ENCODE data around the gene TBXAS1.
"Not testable (repeated sequence)": the region's sequence is repeated elsewhere in the genome, so short reads cannot be mapped to it uniquely, and the experiment has no call there.

TBXAS1 gene

DNA sequence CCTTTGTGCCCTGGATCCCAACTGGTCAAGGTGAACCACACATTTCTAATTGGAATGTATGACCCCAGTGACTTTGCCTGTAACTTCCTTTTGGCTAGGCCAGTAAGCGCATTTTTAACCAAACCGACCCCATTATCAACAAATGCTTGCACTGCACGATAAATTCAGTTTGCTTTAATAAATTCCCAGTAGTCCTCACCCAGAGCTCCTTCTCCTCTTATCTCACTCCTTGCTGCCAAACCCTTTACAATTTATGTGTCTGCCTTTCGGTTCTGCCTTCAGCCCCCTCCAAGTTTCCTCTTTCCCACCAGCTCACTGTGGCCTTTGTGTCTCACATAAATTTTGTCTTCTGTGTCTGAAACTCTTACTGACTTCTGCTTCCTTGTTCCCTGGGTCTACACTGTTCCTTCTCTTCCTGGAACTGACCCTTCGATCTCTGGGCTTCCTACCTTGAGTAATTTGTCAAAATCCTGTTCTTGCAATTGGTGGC lies 59.0 kb downstream of the TBXAS1 start:
- DNase-seq (ENCODE audit: low spot score) (no peak), FAIRE-seq (no peak)

DNA sequence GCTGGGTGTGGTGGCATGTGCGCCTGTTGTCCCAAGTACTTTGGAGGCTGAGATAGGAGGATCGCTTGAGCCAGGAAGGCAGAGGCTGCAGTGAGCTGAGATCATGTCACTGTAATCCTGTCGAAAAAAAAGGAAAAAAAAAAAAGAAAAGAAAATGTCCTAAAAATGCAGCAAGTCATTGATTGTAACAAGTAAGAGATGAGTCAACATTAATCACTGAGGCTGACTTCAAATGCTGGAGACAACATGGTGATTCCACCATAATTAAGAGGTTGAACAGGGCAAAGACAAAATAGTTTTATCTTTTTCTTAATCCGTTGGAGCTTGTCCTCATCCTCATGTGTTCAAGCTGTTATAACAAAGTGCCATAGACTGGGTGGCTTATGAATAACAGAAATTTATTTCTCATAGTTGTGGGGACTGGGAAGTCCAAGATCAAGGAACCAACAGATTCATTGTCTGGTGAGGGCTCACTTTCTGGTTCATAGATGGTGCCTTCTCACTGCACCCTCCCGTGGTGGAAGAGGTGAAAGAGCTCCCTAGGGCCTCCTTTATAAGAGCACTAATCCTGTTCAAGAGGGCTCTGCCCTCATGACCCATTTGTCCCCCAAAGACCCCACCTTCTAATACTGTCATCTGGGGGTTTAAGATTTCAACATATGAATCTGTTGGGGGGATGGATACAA lies 60.3 kb downstream of the TBXAS1 start:
- peak; percentile 88 for DNase-seq (ENCODE audit: low spot score)
- peak; percentile 94 for FAIRE-seq

DNA sequence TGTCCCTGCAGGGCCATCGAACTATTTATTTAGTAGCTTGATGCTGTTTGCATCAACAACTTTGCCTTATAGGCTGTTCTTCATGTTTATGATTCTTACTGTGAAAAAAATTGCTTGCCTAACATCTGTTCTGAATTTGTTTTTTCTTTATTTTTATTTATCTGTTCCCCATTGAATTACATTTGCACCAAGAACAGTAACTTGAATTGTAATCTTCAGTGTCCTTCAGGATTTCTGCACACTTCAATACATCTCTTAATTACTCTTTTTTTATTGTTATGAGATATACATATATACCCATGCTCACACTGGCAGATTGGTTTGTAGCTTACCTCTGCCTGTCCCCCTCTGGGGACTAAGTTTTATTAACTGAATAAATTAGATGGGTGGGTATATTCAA lies 64.4 kb downstream of the TBXAS1 start:
- FAIRE-seq (no peak), DNase-seq (ENCODE audit: low spot score) (no peak)

DNA sequence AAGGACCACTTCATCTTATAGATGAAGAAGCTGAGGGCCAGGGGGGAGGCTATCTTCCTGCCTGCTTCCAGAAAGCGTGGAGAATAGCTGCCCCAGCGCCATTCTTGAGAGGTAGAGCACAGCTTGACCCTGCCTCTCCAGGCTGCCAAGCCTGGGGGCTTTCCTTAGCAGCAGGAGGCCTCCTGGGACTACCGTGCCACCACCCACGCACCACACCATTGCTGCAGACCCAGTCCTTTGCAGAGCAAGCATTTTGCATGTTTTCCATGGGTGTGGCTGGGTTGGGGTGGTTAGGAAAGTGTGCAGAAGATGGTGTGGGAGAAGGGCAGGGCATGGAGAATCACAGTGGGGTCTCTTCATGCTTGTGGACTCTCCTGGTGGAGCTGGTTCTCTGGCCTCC lies 64.9 kb downstream of the TBXAS1 start:
- no peak for DNase-seq (ENCODE audit: low spot score)
- no peak for FAIRE-seq

DNA sequence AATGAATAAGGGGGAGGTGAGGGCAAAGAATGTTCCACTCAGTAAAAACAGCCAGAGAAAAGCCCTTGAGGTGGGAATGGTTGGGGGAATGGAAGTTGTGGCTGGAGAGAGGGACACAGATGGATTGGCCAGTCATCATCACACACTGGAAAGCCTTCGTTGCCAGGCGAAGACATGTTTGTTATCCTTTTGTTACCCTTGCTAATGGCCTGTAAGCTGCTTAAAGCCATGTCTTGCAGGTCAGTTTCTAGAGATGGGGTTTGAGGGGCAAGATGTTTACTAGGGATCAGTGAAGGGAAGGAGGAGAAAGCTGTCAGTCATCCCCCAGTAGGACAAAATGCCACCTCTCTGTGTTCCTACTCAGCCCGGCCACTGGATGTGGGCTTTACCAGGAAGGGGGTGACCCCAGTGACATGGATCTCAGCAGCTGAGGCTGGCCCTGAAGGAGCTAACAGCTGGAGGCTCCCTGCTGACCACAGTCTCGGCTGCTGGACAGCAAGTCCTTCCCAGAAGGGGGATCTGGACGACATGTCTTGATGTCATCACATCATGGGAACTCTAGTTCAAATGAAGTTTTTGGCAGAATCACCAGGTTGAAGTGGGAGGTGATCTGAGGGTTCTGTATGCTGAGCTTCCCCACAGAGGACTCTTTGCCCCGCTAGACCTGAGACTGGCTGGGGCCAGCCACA lies 66.2 kb downstream of the TBXAS1 start:
- no peak for DNase-seq (ENCODE audit: low spot score)
- FAIRE-seq, result no peak

DNA sequence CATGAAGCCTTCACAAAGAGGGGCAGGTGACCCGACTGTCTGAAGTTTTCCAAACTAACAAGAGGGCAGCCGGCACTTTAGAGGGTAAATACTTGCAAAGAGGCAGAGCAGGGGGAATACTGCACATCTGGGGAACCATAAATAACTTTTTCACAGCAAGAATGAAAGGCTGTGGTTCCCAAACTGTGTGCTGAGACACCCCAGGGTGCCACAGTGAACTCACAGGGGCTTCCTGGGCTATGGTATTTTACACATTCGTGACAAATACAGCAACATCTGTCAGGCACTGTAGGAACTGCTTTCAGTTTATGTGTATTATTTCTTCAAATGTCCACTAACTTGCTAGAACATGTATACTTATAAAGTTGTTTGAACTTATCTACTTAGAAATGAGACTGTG lies 67.2 kb downstream of the TBXAS1 start:
- DNase-seq (ENCODE audit: low spot score), result no peak
- no peak for FAIRE-seq

DNA sequence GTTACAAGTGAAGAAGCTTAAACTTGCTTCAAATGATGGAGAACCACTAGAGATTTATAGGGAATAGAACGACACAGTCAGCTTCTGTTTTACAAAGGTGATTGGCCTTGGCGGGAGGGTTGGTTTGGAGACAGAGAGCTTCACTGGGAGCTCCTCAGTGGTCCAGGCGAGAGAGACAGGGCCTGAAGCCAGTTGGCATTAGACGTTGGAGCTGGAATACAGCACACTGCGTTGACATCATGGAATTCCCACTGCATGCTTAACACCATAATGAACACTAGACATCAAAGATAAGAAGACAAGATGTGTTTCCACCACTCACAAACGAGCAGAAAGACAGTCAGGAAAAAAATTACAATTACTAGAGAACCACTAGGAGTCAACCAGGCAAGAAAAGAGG lies 67.8 kb downstream of the TBXAS1 start:
- FAIRE-seq, result no peak

DNA sequence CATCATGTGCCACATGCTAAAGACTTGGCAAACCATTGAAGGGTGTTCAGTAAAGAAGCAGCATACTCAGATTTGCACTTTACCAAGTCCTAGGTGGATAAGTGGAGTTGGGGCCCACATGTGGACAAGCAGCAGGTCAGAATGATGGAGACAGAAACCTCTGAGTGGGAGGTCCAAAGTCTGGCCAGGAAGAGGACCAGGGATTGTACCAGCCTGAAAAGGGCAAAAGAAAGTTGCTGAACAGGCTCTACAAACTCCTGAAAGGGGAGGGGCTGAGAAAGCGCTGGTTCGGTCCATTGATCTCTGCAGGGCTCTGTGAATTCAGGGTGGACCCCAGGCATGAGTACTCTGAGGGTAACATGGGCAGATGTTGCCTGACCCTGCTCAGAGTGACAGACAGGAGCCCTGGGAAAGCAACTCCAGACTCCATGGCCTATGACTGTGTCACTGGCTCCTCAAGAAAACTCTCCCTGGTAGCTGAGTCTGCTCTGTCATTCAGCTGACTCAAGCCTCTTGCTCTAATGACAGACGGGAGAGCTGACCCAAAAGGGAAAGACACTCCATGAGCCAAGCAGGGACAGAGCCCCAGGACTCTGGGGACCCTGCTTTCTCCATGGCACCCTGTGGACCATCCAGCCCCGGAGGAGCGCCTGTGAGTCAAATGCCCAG lies 68.5 kb downstream of the TBXAS1 start:
- DNase-seq (ENCODE audit: low spot score) (peak; percentile 59), FAIRE-seq (peak; percentile 30)

More for the DNA sequence above, 67.8 kb downstream of the TBXAS1 start:
- no peak for DNase-seq (ENCODE audit: low spot score)

DNA sequence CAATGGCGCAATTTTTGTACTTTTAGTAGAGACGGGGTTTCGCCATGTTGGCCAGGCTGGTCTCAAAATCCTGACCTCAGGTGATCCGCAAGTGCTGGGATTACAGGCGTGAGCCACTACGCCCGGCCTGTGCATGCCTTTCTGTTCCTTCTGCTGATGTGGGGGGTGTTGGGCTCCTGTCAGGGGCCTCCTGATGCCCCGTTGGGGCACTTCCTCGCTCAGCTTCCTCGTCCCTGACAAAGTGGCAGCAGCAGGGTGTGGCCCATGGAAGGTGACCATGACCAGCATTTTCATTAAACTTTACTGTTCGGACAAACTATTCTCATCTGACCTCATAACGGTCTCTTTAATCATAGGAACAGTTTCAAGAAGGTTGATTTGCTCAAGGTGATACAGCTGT lies 69.4 kb downstream of the TBXAS1 start:
- DNase-seq (ENCODE audit: low spot score) (no peak), FAIRE-seq (no peak)

DNA sequence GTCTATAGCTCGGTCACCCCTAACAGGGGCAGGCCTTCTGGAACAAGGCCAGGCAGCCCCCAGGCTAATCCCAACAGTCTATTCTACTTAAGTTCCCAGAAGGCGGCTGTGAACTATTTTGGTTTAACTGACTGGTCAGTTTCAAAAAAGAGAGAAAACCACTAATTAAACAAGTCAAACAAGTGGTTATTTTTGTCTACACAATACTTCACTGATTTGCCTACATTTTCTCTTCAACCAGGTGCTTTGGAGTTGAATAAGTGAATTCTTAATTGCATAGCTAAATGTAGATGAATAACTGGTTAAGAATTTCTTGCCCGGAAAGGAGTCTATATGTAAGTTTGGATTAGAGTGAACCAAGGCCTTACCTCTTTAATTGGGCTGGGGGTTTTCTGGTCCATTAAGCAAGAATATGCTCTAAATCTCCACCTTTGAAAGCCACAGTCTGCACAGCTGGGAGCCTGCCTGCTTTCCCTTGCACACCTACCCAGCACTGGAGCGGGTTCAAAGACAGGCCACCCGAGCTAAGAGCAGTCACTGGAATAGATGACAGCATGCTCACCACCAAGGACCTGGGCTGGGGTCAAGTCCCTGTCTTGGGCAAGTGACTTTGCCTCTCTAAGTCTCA lies 70.4 kb downstream of the TBXAS1 start:
- FAIRE-seq, result peak; percentile 99
- peak; percentile 86 for DNase-seq (ENCODE audit: low spot score)

DNA sequence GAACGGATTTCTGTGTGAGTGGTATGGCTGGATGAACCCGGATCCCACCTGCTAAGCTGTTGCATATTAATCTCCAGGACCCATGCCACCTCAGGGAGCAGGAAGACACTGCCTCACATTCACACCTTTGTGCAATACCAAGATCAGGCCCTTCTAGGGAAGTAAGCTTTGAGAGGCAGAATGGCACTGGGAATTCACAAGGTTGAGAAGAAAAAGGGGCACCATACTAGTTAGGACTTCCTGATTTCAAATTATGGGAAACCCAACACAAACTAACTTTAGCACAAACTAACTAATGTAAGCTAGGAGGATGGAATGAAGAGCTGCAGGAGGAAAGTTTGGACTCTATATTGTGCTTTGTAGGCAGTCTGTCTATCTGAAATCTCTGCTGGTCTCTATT lies 71.3 kb downstream of the TBXAS1 start:
- no peak for FAIRE-seq

DNA sequence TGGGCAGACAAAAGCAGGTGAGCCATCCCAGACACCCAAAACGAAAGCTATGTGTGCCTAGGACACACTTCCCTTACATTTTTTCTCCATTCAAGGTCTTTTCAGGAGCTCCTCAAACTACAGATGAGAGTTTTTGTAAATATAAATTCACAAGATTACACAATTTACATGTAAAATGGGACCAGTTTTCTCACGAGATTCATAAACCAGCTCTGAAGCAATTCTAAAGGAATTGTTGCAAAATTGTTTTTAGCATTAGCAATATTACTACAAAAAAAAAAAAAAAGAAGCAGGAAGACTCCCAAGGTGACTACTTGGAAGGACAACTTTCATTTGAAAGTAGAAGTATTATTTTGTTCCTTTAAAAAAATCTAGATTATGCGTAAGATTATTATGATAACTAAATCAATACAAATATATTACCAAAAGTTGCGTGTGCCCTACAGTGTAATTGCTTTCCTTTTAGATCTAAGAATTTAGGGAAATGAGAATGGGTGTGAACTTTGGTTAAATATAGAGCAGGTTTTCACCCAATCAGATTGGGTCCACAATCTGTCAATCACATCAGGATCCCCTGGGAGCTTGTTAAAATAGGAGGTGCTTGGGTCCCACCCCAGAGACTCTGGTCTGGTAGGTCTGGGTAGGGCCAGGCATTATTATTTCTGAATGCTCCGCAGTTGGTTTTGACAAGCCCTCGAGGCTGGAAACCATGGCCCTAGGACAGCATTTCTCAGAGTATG lies 72.2 kb downstream of the TBXAS1 start:
- DNase-seq (ENCODE audit: low spot score), result no peak
- no peak for FAIRE-seq

More for the DNA sequence above, 71.3 kb downstream of the TBXAS1 start:
- DNase-seq (ENCODE audit: low spot score), result no peak

DNA sequence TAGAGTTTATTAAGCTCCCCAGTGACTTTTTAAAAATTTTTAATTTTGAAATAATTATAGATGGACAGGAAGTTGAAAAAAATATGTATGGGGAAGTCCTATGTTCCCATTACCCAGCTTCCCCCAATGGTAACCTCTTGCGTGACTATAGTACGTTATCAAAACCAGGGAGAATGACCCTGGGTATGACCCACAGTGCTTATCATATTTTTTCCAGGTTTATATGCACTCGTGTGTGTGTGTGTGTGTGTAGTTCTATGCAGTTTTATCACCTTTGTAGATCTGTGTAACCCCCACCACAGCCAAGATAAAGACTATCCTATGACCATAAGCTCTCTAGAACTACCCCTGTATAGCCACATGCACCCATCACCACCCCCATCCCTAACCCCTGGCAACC lies 72.8 kb downstream of the TBXAS1 start:
- FAIRE-seq (no peak), DNase-seq (ENCODE audit: low spot score) (no peak)

DNA sequence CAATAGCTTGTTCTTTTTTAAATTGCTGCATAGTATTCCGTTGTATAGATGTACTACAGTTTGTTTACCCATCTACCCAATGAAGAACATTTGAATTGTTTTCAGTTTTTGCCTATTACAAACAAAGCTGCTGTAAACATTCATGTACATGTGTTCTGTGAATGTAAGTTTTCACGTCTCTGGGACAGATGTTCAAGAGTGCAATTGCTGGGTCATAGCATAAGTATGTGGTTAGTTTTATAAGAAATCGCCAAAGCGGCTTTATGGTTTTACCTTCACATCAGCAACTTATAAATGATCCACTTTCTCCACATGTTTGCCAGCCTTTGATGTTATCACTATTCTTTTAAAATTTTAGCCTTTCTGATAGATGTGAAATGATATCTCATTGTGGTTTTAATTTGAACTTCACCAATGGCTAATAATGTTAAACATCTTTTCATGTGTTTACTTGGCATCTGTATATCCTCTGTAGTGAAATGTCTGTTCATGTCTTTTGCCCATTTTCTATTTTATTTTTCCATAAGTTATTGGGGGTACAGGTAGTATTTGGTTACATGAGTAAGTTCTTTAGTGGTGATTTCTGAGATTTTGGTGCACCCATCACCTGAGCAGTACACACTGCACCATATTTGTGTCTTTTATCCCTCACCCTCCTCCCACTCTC lies 73.5 kb downstream of the TBXAS1 start:
- DNase-seq (ENCODE audit: low spot score) (no peak), FAIRE-seq (no peak)

DNA sequence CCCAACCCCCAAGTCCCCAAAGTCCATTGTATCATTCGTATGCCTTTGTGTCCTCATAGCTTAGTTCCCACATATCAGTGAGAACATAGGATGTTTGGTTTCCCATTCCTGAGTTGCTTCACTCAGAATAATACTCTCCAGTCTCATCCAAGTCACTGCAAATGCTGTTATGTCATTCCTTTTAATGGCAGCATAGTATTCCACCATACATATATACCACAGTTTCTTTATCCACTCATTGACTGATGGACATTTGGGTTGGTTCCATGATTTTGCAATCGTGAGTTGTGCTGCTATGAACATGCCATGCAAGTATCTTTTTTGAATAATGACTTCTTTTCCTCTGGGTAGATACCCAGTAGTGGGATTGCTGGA lies 74.0 kb downstream of the TBXAS1 start:
- FAIRE-seq; DNase-seq (ENCODE audit: low spot score): not testable (repeated sequence)

DNA sequence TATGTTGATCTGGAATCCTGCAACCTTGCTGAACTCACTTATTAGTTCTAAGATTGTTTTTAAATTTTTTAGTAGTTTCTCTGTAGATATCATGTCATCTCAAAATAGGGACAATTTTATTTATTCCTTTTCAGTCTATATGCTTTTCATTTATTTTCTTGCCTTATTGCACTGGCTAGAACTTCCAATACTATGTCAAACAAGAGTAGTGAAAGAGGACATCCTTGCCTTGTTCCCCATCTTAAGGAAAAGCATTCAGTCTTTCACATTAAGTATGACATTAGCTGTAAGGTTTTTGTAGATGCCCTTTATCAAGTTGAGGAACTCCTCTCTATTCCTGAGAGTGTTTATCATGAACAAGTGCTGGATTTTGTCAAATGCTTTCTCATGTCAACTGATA lies 77.8 kb downstream of the TBXAS1 start:
- no peak for DNase-seq (ENCODE audit: low spot score)
- no peak for FAIRE-seq

DNA sequence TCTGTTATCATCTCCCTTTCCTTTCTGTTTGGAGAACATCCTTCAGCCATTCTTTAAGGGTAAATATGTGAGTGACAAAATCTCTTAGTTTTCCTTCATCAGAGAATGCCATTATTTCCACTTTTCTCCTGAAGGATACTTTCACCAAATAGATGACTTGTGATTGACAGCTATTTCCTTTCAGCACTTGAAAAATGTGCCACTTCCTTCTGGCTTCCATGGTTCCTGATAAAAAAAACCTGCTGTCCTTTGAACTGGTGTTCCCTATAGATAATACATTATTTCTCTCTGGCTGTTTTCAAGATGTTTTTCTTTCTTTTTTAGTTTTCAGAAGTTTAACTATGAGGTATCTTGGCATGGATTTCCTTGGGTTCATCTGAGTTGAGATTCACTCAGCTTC lies 79.7 kb downstream of the TBXAS1 start:
- no peak for DNase-seq (ENCODE audit: low spot score)
- FAIRE-seq, result no peak

DNA sequence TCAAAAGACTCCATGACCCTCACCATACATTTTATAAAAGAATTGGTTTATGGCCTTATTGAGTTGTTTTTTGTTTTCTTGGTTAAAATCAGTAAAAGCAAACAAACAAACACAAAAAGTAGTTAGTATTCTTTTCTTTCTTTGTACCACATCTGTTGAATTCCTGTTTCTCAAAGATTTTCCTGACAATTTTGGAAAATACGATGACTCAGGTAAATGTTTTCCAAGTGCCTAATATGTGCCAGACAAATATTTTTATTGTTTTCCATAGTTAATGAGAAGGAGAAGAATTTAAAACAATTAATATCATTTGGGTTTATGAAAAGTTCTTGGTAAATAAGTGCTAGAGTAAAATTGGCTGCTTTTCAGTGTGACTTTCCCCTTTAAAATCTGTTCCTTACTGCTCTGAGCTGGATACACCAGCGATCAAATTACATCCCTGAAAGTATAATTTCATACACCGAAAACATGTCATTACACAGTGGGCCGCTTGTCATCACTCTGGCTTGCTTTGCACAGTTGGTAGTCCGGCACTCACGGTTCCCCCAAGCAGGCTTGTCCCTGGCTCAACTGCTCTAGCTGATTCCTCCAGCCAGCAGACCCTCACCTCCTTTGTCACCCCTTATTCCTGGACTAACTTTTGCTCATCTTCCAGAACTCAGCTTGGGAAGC lies 80.5 kb downstream of the TBXAS1 start:
- DNase-seq (ENCODE audit: low spot score) (no peak), FAIRE-seq (no peak)

DNA sequence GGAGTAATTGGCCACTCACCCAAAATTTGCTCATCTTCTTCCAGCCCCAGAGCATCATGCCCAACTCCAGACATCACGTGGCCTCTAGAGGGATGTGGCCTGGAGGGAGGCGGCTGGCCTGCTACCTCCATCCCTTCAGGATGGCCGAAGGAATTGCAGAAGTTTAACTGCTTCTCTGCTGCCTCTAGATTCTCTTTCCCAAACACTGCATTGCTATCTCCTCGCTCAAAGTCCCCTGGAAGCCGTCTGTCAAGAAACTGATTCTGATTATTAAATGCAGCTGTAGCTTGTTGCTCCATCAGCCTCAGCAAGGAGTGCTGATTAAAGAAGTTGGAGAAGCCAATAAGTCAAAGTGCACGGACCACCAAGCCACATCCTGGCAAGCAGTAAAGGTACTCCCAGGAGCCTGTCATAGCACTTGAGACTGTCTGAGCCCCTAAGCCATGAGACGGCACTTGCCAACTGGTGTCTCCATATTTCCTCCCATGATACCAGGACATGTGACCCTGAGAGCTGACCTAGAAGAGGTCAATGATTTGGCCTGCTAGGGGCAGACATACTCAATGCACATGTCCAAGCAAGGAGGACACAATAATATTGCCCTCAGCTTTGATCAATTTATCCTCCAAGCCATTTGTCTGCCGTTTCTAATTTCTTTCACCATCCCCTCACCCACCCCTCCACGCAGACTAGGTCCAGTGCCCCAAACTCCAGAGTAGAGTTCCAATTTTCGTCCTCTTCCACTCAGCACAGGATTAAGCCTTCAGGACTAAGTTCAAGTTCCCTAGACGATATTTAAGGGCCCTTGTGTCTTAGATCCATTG lies 84.2 kb downstream of the TBXAS1 start:
- no peak for DNase-seq (ENCODE audit: low spot score)
- FAIRE-seq, result no peak

DNA sequence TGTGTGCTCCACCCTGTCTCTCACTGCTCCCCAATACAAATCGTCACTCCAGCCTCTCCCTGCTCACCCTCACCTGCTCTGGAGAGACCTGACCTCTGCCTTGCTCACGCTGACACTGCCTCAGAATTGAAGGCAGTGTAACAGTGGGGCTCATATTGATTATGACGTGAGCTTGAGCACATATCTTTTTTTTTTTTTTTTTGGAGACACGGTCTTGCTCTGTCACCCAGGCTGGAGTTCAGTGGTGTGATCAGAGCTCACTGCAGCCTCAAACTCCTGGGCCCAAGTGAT lies 84.7 kb downstream of the TBXAS1 start:
- no peak for DNase-seq (ENCODE audit: low spot score)
- FAIRE-seq, result no peak

All from RCC 7860 (cell line).